HG02970 (cell line): ENCODE data around the gene PEX19.

Source experiments
- ATAC-seq: cut with Tn5 transposase; IDR thresholded peaks from one replicate; pipeline ENCODE4 v1.9.1; 2021; ENCODE audit warnings: mild to moderate bottlenecking, moderate library complexity, moderate number of reproducible peaks; ENCODE audit not compliant: unreplicated experiment, low FRiP score

PEX19 gene

DNA sequence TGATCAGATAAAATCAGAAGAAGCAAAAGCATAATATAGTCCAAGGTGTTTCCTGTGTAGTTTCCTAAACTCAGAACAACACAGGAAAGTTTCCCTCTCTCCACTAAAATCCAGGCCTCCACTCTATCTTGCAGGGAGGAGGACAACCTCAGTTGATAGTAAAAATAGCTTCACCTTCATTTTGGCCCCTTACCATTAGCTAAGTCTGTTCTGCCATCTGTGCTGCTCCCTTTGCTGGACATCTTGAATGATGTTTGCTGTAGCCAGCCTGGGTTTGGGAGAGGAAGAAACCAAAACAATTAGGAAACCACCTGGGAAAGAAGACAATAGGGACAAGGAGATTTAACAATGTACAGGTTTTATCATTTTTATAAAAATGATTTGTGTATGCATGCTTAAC is 41.2 kb downstream of the PEX19 start:
- ATAC-seq: no peak

DNA sequence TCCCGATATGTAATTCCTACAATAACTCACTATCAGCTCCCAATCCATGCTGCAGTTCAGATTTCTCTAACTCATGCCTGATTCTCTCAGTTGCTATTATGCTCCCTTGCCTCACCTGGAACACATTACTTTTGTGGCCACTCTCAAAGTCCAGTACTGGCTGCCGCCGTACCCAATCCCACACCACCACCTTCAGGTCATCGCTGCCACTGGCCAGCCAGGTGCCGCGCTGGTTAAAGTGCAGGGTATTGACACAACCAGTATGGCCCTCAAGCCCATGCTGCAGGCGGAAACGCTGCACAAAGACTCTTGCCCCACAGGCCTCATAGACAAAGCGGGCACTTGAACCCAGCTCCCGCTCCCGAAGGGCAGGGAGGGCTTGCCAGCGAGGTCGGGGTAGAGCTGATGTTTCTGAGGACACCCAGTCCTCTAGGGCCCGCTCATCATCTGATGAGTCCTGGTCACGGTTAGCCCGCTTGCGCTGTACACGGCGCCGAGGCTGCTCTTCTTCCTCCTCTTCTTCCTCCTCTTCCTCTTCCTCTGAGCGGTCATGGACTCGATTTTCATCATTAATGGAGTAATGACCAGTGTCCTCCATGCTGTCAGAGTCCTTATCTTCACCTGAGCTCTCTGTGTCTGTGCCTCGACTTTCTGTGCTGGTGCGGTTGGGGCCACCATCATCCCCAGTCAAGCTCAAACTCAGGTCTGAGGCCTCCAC is 45.2 kb downstream of the PEX19 start:
- ATAC-seq: no peak

DNA sequence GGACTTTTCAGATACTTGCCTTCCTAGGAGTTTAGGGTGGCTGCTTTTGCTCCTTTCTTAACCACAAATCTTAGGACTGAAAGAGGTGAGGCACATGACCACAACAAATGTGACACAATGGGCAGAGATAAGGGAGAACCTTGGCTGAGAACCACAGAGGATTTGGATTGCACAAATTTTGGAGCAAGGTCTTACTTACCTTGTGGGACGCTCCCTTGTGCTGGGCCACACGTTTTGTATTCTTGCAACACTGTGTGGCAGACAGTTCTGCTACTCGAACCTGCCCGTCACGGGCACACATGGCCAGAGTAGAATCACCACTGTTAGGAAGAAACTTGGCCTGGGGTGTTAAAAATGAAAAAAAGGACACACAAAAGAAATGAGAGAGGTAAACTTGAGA is 46.5 kb downstream of the PEX19 start:
- no peak for ATAC-seq

DNA sequence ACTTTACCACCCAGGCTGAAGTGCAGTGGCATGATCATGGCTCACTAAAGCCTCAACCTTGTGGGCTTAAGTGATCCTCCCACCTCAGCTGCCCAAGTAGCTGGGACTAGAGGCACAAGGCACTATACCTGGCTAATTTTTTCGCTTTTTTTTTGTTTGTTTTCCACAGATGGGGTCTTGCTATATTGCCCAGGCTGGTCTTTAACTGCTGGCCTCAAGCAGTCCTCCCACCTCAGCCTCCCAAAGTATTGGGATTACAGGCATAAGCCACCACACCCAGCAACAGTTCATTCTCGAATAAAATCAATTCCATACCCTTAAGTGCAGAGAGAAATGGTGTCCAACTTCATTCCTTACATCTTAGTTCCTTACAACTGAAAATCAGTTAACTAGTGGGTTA is 47.4 kb downstream of the PEX19 start:
- no peak for ATAC-seq

DNA sequence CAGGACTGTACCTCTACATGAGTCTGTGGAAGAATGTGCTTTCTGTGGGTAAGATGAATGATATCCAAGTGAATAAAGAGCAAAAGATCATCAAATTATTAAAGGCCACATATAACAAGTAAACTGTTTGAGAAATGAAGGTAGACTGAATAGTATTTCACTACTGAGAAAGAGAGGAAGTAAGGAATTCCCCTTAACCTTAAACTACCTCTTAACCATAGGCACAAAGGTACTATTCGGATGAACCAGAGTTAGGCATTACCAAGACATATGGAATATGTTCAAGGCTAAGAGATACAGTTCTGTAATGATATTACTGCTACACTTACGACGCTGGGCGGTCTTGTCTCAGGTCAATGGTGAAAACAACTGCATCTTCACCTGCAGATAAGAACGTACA is 48.1 kb downstream of the PEX19 start:
- ATAC-seq: no peak

DNA sequence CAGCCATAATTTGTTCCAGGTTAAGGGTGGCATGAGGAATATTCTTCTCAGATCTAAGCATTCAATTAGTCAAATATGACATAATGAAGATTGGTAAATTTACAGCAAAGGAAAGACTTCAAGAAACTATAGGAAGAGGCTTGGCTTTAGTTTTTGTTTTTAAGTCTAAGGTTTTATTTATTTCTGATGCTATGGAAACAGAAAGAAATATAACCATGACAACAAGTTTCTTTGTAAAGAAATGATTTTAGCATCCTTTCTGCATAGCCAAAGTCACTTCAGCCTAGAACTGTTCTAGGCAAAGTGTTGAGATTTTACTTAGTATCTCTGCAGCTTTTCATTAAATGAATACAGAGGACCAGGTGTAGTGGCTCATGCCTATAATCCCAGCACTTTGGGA is 52.0 kb downstream of the PEX19 start:
- ATAC-seq: no peak

DNA sequence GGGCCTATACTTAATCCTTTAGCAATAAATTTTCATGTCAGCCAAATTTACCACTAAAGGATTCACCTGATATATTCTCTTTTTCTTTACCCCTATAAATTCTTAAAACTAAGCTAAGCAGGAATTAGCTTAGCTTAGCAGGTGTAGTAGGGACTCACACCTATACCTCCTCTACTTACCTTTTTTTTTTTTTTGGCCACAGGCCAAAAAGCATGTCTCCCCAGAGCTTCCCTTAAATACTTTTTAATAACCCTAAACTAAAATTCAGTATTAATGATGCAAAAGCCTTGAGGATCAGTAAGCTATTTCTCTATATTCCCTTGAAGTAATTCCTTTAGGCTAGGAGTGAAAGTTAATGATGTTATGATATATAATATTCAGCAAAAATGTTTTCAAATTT is 56.5 kb downstream of the PEX19 start:
- no peak for ATAC-seq

DNA sequence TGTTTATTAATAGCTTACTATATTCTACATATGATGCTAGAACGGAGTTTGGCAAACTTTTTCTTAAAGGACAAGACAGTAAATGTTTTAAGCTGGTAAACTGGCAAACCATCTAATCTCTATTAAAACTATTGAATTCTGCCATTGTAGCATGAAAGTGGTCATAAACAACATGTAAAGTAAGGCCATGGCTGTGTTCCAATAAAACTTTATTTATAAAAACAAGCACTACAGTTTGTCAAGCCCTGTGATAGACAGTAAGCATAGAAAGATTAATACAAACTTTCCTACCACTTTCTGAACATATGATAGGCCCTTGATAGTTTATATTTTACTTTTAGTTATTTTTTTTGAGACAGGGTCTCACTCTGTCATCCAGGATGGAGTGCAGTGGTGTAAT is 57.4 kb downstream of the PEX19 start:
- no peak for ATAC-seq

DNA sequence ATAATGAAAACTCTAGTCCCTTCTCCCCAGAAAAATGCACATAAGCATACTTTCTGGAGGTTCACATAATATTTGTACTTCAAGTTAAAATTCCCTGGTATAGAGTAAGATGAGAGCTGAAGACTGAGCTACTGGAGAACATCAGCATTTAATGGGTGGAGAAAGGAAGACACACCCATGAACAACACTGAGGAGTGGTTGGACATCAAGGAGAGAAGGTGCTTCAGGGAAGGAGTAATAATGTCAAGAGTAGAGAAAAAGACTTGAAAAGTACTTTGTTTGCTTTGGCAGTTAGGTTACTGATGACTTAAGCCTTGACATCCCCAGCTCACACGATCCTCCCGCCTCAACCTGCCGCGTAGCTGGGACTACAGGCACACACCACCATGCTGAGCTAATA is 57.9 kb downstream of the PEX19 start:
- ATAC-seq: no peak
